GM23338 (cell line): ENCODE data around the gene RICTOR. TPM values are rescaled to one million over a fixed set of nuclear protein-coding genes. Genes with fewer than 3 reads are reported as not detected.

ENCODE experiments used
- ATAC-seq: fragments of 200-7000 bp; cut with Tn5 transposase; 3 replicates; pipeline ENCODE4 v1.9.1; 2020
- DNase-seq: peaks from one replicate; pipeline ENCODE4 v3.0.0-alpha.2; 2015; ENCODE audit warnings: low spot score
- H2AFZ ChIP-seq: fragments of 200-600 bp; sonication (generic); 2 replicates; pipeline ENCODE4 v1.8.0; 2016; ENCODE audit warnings: antibody characterized with exemption, mild to moderate bottlenecking, moderate library complexity
- H3F3A ChIP-seq: fragments of 200-600 bp; sonication (generic); replicated peaks from 2 replicates; pipeline ENCODE4 v1.8.0; 2017; ENCODE audit warnings: antibody characterized with exemption, mixed run types, low read depth
- H3K27ac ChIP-seq: fragments of 200-600 bp; sonication (generic); 2 replicates; pipeline ENCODE4 v1.6.1; 2016; ENCODE audit warnings: low read depth
- H3K27me3 ChIP-seq: fragments of 200-600 bp; sonication (generic); 2 replicates; pipeline ENCODE4 v1.8.0; 2016; ENCODE audit warnings: mild to moderate bottlenecking, mixed run types, moderate library complexity; ENCODE audit not compliant: insufficient read depth
- H3K36me3 ChIP-seq: fragments of 200-600 bp; sonication (generic); 2 replicates; pipeline ENCODE4 v1.8.0; 2016; ENCODE audit warnings: mild to moderate bottlenecking; ENCODE audit not compliant: insufficient read depth
- H3K4me1 ChIP-seq: fragments of 200-600 bp; sonication (generic); 2 replicates; pipeline ENCODE4 v1.8.0; 2016; ENCODE audit warnings: mild to moderate bottlenecking, moderate library complexity; ENCODE audit not compliant: insufficient read depth
- H3K4me2 ChIP-seq: fragments of 200-600 bp; sonication (generic); 2 replicates; pipeline ENCODE4 v1.7.1; 2017; ENCODE audit warnings: mixed run types
- H3K4me3 ChIP-seq: fragments of 200-600 bp; sonication (generic); 2 replicates; pipeline ENCODE4 v1.6.1; 2016; ENCODE audit warnings: mixed run types
- H3K79me2 ChIP-seq: fragments of 200-600 bp; sonication (generic); replicated peaks from 2 replicates; pipeline ENCODE4 v1.8.0; 2017; ENCODE audit warnings: mild to moderate bottlenecking; ENCODE audit not compliant: insufficient read depth
- H3K9me2 ChIP-seq: fragments of 200-600 bp; sonication (generic); 2 replicates; pipeline ENCODE4 v1.8.0; 2017; ENCODE audit not compliant: insufficient read depth
- H4K20me1 ChIP-seq: fragments of 200-600 bp; sonication (generic); replicated peaks from 2 replicates; pipeline ENCODE4 v1.8.0; 2017; ENCODE audit warnings: mild to moderate bottlenecking; ENCODE audit not compliant: insufficient read depth
- H3K27ac Mint-ChIP-seq: 2 replicates; pipeline ENCODE4 v1.8.0; 2020; ENCODE audit warnings: inconsistent platforms, mild to moderate bottlenecking, moderate library complexity, mixed read lengths
- H3K27me3 Mint-ChIP-seq: 3 replicates; pipeline ENCODE4 v1.8.0; 2022; ENCODE audit warnings: low read depth, mild to moderate bottlenecking, moderate library complexity, mixed read lengths, inconsistent platforms; ENCODE audit not compliant: insufficient read depth, poor library complexity
- H3K36me3 Mint-ChIP-seq: 3 replicates; pipeline ENCODE4 v1.8.0; 2021; ENCODE audit warnings: low read depth, mild to moderate bottlenecking, inconsistent platforms, moderate library complexity, mixed read lengths
- H3K4me1 Mint-ChIP-seq: 3 replicates; pipeline ENCODE4 v1.8.0; 2020; ENCODE audit warnings: mild to moderate bottlenecking, inconsistent platforms, mixed read lengths
- H3K4me3 Mint-ChIP-seq: 3 replicates; pipeline ENCODE4 v1.8.0; 2021; ENCODE audit warnings: moderate library complexity, mild to moderate bottlenecking, inconsistent platforms, mixed read lengths
- H3K9me3 Mint-ChIP-seq: 3 replicates; pipeline ENCODE4 v1.8.0; 2020; ENCODE audit warnings: moderate library complexity, mild to moderate bottlenecking, inconsistent platforms, mixed read lengths
- CREB1 ChIP-seq: fragments of 250-450 bp; sonication (Bioruptor Pico); IDR thresholded peaks from 2 replicates; pipeline ENCODE4 v1.5.0; 2020; ENCODE audit warnings: low read depth, mild to moderate bottlenecking, moderate library complexity
- EZH2 ChIP-seq: fragments of 200-600 bp; sonication (generic); IDR thresholded peaks from one replicate; pipeline ENCODE4 v1.8.0; 2017; ENCODE audit warnings: antibody characterized with exemption, mild to moderate bottlenecking, low read depth; ENCODE audit not compliant: unreplicated experiment
- EZH2phosphoT487 ChIP-seq: fragments of 200-600 bp; sonication (generic); IDR thresholded peaks from one replicate; pipeline ENCODE4 v1.8.1; 2018; ENCODE audit warnings: antibody characterized with exemption; ENCODE audit not compliant: unreplicated experiment
- JUNB ChIP-seq: IDR thresholded peaks from one replicate; pipeline ENCODE4 v1.6.1; 2016; ENCODE audit warnings: antibody characterized with exemption; ENCODE audit not compliant: unreplicated experiment
- NANOG ChIP-seq: IDR thresholded peaks from 2 replicates; pipeline ENCODE4 v1.6.1; 2016; ENCODE audit warnings: antibody characterized with exemption, borderline replicate concordance
- STAT1 ChIP-seq: IDR thresholded peaks from one replicate; pipeline ENCODE4 v1.6.1; 2016; ENCODE audit warnings: antibody characterized with exemption; ENCODE audit not compliant: unreplicated experiment
- ZNF331 ChIP-seq: fragments of 250-450 bp; sonication (Bioruptor Pico); IDR thresholded peaks from 2 replicates; pipeline ENCODE4 v1.5.0; 2020; ENCODE audit warnings: low read depth, mild to moderate bottlenecking, moderate library complexity
- ZNF462 ChIP-seq: fragments of 250-450 bp; sonication (Bioruptor Pico); IDR thresholded peaks from 2 replicates; pipeline ENCODE4 v1.5.0; 2020; ENCODE audit warnings: mild to moderate bottlenecking, moderate library complexity
- polyA plus RNA-seq: library from polyadenylated mRNA; unstranded; fragments of >200 nt; fragmentation: Nextera tagmentation; extraction: Ambion mirVana; gene quantifications from 2 replicates; pipeline ENCODE4 v1.2.1, GENCODE V29; 2016
- total RNA-seq: library from RNA; depleted of rRNA; stranded (reverse); fragments of >200 nt; shearing (Covaris generic); gene quantifications from 2 replicates; pipeline ENCODE4 v1.2.3, GENCODE V29; 2014
- TF ChIP-seq, protein P1 (sequence below): IDR thresholded peaks from one replicate; pipeline ENCODE4 v1.6.1; 2018; ENCODE audit warnings: antibody characterized with exemption; ENCODE audit not compliant: unreplicated experiment

The RICTOR gene
- total and polyA plus RNA-seq, 2 experiments from 2014 or later = 9.9 to 27.4 TPM

- peaks cover 2% of the 10 kb centered on the region for H3K27me3 Mint-ChIP-seq
- H3K27ac Mint-ChIP-seq = peak overlapping the region; percentile 87; the same call in 1 of the 2 replicates
- H3K4me2 ChIP-seq = no peak overlapping the region
Measured at GRCh38 chr5:39055768-39056398, 18.3 kb downstream of the RICTOR start.

GRCh38 chr5:39055027-39055767 is 19.0 kb downstream of the RICTOR start:
- Mint-ChIP-seq H3K27me3 (peaks cover 2% of the 10 kb centered on the region), H3K36me3 (no peaks in the 10 kb centered on the region), H3K9me3 (no peaks in the 10 kb centered on the region), H3K27ac (peak overlapping the region; percentile 14; the same call in 1 of the 2 replicates), H3K4me1 (peaks cover 3% of the 10 kb centered on the region; the same call in 2 of the 3 replicates), H3K4me3 (no peak overlapping the region)
- Histone ChIP-seq H3K4me1 (peaks cover 12% of the 10 kb centered on the region), H3K4me2 (no peak overlapping the region), H3F3A (no peaks in the 10 kb centered on the region), H3K79me2 (peaks cover 97% of the 10 kb centered on the region), H3K27me3 (no peaks in the 10 kb centered on the region), H2AFZ (no peak overlapping the region), H3K27ac (no peak overlapping the region), H3K9me2 (no peaks in the 10 kb centered on the region), H4K20me1 (no peaks in the 10 kb centered on the region), H3K4me3 (no peak overlapping the region), H3K36me3 (no peaks in the 10 kb centered on the region)
- ATAC-seq (no peak), DNase-seq (no peak)
- no peak for TF ChIP-seq EZH2
- no peak for TF ChIP-seq CREB1
- no peak for TF ChIP-seq STAT1
- TF ChIP-seq EZH2phosphoT487 = no peak
- no peak for TF ChIP-seq ZNF462 (CRISPR knock-in tag)
- TF ChIP-seq, protein P1, sequence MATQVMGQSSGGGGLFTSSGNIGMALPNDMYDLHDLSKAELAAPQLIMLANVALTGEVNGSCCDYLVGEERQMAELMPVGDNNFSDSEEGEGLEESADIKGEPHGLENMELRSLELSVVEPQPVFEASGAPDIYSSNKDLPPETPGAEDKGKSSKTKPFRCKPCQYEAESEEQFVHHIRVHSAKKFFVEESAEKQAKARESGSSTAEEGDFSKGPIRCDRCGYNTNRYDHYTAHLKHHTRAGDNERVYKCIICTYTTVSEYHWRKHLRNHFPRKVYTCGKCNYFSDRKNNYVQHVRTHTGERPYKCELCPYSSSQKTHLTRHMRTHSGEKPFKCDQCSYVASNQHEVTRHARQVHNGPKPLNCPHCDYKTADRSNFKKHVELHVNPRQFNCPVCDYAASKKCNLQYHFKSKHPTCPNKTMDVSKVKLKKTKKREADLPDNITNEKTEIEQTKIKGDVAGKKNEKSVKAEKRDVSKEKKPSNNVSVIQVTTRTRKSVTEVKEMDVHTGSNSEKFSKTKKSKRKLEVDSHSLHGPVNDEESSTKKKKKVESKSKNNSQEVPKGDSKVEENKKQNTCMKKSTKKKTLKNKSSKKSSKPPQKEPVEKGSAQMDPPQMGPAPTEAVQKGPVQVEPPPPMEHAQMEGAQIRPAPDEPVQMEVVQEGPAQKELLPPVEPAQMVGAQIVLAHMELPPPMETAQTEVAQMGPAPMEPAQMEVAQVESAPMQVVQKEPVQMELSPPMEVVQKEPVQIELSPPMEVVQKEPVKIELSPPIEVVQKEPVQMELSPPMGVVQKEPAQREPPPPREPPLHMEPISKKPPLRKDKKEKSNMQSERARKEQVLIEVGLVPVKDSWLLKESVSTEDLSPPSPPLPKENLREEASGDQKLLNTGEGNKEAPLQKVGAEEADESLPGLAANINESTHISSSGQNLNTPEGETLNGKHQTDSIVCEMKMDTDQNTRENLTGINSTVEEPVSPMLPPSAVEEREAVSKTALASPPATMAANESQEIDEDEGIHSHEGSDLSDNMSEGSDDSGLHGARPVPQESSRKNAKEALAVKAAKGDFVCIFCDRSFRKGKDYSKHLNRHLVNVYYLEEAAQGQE = no peak
- no peak for TF ChIP-seq JUNB

More at GRCh38 chr5:39055768-39056398, 18.3 kb downstream of the RICTOR start:
- ATAC-seq = no peak
- no peaks in the 10 kb centered on the region for H3K9me2 ChIP-seq
- no peaks in the 10 kb centered on the region for H3K27me3 ChIP-seq
- Mint-ChIP-seq H3K4me3 (no peak overlapping the region), H3K9me3 (no peaks in the 10 kb centered on the region), H3K36me3 (no peaks in the 10 kb centered on the region), H3K4me1 (peaks cover 3% of the 10 kb centered on the region; the same call in 2 of the 3 replicates)
- H3K4me3 ChIP-seq = no peak overlapping the region
- no peaks in the 10 kb centered on the region for H3K36me3 ChIP-seq
- H3F3A ChIP-seq = no peaks in the 10 kb centered on the region
- H2AFZ ChIP-seq = no peak overlapping the region
- no peak for DNase-seq
- H3K79me2 ChIP-seq = peaks cover 97% of the 10 kb centered on the region
- no peaks in the 10 kb centered on the region for H4K20me1 ChIP-seq
- H3K4me1 ChIP-seq = peaks cover 12% of the 10 kb centered on the region
- no peak for TF ChIP-seq ZNF331 (CRISPR knock-in tag)
- TF ChIP-seq NANOG = no peak
- no peak for TF ChIP-seq CREB1
- 0 out of 2 replicates have a peak overlapping the region, but pooled peaks have one; percentile 22 for H3K27ac ChIP-seq
